Measurements from ENCODE around the gene RBBP5.

GRCh38 chr1:205095422-205095821, 26.4 kb downstream of the RBBP5 start:
- TF ChIP-seq CTCF (IDR thresholded peaks at IDR 0.05; ENCODE audit: low read length) = no peak
- no peak for TF ChIP-seq EZH2 (IDR thresholded peaks at IDR 0.05; ENCODE audit: borderline replicate concordance, low read length)

Measured in OCI-LY1 (cell line).